Panc1 (cell line): Measurements from ENCODE around the gene ELMOD3.

ENCODE experiments used
- CTCF ChIP-seq: fragments of 450-650 bp; IDR thresholded peaks from 2 replicates; pipeline ENCODE4 v1.5.1; 2017; ENCODE audit warnings: mild to moderate bottlenecking
- REST ChIP-seq, 2 experiments: IDR thresholded peaks; 2 replicates each; pipeline ENCODE4 v1.6.1; 2011 to 2012; ENCODE audit warnings: low read depth in 2 of 2, control low read depth in 1 of 2, low read length in 1 of 2, mild to moderate bottlenecking in 1 of 2, moderate library complexity in 1 of 2; ENCODE audit not compliant: insufficient read depth in 1 of 2

GRCh38 chr2:85334928-85335327 is 19.6 kb upstream of the ELMOD3 start:
- no peak for TF ChIP-seq CTCF
- no peak for TF ChIP-seq REST (IDR thresholded peaks at IDR 0.05; ENCODE audit: insufficient read depth in 1 of 2, low read depth in 2 of 2, low read length in 1 of 2)
